HFF-Myc (cell line): ENCODE measurements around the gene IQCH.

Experiments used
- DNase-seq: peaks from one replicate; pipeline ENCODE4 v3.0.0-alpha.2; 2011; ENCODE audit warnings: low read depth; ENCODE audit errors: extremely low read depth
- H3K4me3 ChIP-seq: replicated peaks from 2 replicates; pipeline ENCODE4 v1.5.1; 2011; ENCODE audit warnings: low read depth, mild to moderate bottlenecking, control low read depth, low read length
- CTCF ChIP-seq: IDR thresholded peaks from 2 replicates; pipeline ENCODE4 v1.5.1; 2012; ENCODE audit warnings: mild to moderate bottlenecking, low read depth, low read length, control low read depth; ENCODE audit errors: missing control alignments

IQCH gene

DNA sequence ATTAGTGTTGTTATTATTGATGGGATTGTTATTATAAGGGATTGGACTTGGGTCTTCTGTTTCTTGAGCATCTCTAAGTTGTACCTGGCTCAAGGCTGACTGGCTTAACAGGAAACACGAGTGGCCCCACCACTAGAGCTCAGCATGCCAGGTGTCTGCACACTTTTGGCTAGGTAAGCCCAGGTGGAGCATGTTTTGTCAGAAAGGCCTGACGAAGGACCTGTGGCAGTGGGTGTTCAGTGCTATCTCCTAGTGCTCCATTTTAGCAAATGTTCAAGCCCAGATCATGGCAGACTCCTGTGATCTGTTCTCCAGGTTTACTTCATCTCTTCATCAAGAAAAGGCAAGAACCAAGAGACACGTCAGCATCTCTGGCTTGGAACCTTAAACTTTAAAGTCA, 291.3 kb downstream of the IQCH start:
- no peak overlapping the region for H3K4me3 ChIP-seq
- TF ChIP-seq CTCF: no peak
- DNase-seq: no peak

DNA sequence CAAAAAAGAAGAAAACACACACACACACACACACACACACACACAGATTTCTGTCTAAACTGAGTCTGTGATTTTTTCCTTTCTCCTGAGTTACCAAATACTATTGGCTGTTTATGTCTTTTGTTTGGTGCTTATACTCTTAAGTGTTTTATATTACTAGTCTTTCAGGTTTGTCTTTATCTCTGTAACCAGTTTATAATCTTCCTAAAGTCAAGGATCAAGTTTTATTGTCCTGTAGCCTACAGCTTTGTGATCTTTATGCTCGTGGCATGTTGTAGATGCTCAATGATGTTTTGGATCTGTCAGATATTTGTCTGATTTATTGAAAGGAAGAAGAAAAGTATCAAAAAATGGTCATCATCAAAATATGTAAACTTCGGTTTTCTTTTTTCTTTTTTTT, 292.5 kb downstream of the IQCH start:
- H3K4me3 ChIP-seq: no peak overlapping the region
- no peak for TF ChIP-seq CTCF
- DNase-seq: no peak

DNA sequence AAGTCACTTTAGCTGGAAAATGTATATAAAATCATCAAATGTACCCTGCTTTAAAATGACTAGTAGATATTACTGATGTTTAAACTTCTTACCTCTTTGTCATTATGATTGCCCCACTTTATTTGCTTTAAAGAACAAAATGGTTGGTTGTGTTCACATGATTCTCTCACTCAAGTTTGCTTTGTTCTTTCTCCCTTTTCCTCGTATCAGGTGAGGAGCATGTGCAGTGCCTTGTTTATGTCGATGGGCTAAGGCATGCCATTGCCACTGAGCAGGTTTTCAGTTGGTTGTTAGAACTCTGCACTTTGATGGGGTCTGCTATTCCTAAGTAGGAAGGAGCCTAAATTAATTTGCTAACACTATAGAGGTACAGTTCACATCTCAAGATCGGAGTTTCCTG, 293.2 kb downstream of the IQCH start:
- no peak for DNase-seq
- no peak for TF ChIP-seq CTCF
- H3K4me3 ChIP-seq: no peak overlapping the region

- no peak for DNase-seq
- TF ChIP-seq CTCF: no peak
- no peak overlapping the region for H3K4me3 ChIP-seq
These were observed 293.8 kb downstream of the IQCH start for GRCh38 chr15:67548236-67548852.

DNA sequence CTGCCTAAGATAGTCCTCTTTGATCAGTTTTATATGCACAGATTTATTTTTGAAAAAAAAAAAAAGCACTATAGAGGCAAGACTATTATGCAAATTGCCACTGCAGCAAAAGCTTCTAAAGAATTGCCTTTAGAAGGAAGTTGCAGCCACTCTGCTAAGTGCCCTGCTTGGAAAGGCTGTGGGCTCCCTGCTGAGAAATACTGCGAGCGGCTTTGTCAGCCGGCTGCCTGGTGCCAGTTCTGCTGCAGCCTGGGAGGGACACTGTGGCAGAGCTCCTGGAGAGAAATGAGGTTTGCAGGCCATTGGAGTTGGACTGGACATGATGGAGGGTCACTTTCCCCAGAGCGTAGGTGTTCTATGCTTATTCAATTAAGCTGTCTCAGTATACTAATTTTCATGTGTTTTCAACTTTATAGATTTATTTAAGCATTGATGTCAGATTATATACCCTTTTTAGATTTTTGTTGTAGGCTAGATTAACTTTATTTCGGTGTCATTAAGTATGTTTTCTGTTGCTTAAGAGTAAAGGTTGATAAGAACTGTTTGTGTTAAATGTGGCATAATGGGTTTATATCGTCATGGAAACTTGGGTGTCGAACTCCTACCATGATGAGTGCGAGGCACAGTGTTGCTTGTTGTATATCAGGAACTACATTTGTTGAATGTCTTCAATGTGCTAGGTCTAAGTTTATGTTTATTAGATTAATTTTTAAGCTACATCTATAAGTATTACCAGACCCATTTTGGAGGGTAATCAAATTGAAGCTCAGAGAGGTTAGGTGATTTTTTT, 294.5 kb downstream of the IQCH start:
- TF ChIP-seq CTCF: no peak
- no peak for DNase-seq
- H3K4me3 ChIP-seq: no peak overlapping the region

- no peak for TF ChIP-seq CTCF
- no peak for DNase-seq
- no peak overlapping the region for H3K4me3 ChIP-seq
These were observed 295.1 kb downstream of the IQCH start for GRCh38 chr15:67549736-67550135.
